ENCODE measurements around the gene FCHO2.

FCHO2 gene

GRCh38 chr5:73137563-73138530, 182.0 kb downstream of the FCHO2 start:
- no peak for DNase-seq (ENCODE audit: low read depth)

- DNase-seq (ENCODE audit: low read depth), result no peak
Observed at GRCh38 chr5:73139485-73139884, 183.6 kb downstream of the FCHO2 start.

Measured in stimulated activated CD8-positive, alpha-beta memory T cell treated with anti-CD3 and anti-CD28 coated beads, Interleukin-12 subunit alpha, Interleukin-12 subunit beta, amount 100 ng/mL, for 4 hours (primary cell).